HEK293 (cell line): ENCODE measurements around the gene JCHAIN.

Experiments
- CTCF ChIA-PET: fragments of 350-600 bp; formaldehyde crosslinking; extraction: SDS; loops from one replicate; lab custom pipeline; 2021; ENCODE audit warnings: antibody characterized with exemption; lab: Yijun Ruan, JAX
- POLR2A ChIA-PET: fragments of 300-600 bp; formaldehyde crosslinking; extraction: SDS; loops from one replicate; lab custom pipeline; 2020; ENCODE audit warnings: antibody characterized with exemption, inconsistent platforms; lab: Yijun Ruan, JAX
- H3K27ac ChIP-seq: fragments of 200-500 bp; sonication (Bioruptor generic); 2 replicates; pipeline ENCODE4 v1.5.1; 2014; ENCODE audit warnings: low read depth, low read length, control low read depth, inconsistent platforms; ENCODE audit errors: extremely low read depth
- H3K36me3 ChIP-seq, 2 experiments: fragments of 200-500 bp in 1 of 2; sonication (Bioruptor generic) in 1 of 2; 1 replicate in 1 of 2; 2 replicates in 1 of 2; pipeline ENCODE4 v1.5.1; 2014 to 2017; ENCODE audit warnings: inconsistent platforms in 2 of 2, low read length in 2 of 2; ENCODE audit not compliant: control insufficient read depth in 2 of 2, insufficient read depth in 1 of 2
- H3K4me1 ChIP-seq: fragments of 200-500 bp; sonication (Bioruptor generic); 2 replicates; pipeline ENCODE4 v1.5.1; 2014; ENCODE audit warnings: mild to moderate bottlenecking, low read length, inconsistent platforms; ENCODE audit not compliant: control insufficient read depth, insufficient read depth
- H3K4me3 ChIP-seq: 2 replicates; pipeline ENCODE4 v1.5.1; 2011; ENCODE audit warnings: low read depth, mild to moderate bottlenecking, control low read depth, low read length, moderate library complexity
- H3K9me3 ChIP-seq: fragments of 200-500 bp; sonication (Bioruptor generic); 2 replicates; pipeline ENCODE4 v1.5.1; 2014; ENCODE audit warnings: low read depth, low read length, inconsistent platforms; ENCODE audit not compliant: control insufficient read depth, insufficient read depth
- EGR2 ChIP-seq: fragments of 450-650 bp; formaldehyde crosslinking; IDR thresholded peaks from 2 replicates; pipeline ENCODE4 v1.5.1; 2016; ENCODE audit warnings: low read depth, missing biosample characterization, missing genetic modification characterization
- GLIS2 ChIP-seq: fragments of 450-650 bp; formaldehyde crosslinking; IDR thresholded peaks from 2 replicates; pipeline ENCODE4 v1.5.1; 2016; ENCODE audit warnings: missing biosample characterization, missing genetic modification characterization
- IKZF3 ChIP-seq: fragments of 450-650 bp; IDR thresholded peaks from 2 replicates; pipeline ENCODE4 v1.5.0; 2018; ENCODE audit warnings: missing biosample characterization, mild to moderate bottlenecking, missing genetic modification characterization, moderate library complexity
- KLF8 ChIP-seq: fragments of 450-650 bp; formaldehyde crosslinking; IDR thresholded peaks from 2 replicates; pipeline ENCODE4 v1.5.1; 2016; ENCODE audit warnings: missing biosample characterization, missing genetic modification characterization
- PRDM10 ChIP-seq: fragments of 450-650 bp; formaldehyde crosslinking; IDR thresholded peaks from 2 replicates; pipeline ENCODE4 v1.5.1; 2016; ENCODE audit warnings: missing biosample characterization, missing genetic modification characterization
- TRIM28 ChIP-seq: IDR thresholded peaks from 2 replicates; pipeline ENCODE4 v1.6.1; 2011; ENCODE audit warnings: low read length, control low read depth, borderline replicate concordance
- WT1 ChIP-seq: fragments of 450-650 bp; formaldehyde crosslinking; IDR thresholded peaks from 2 replicates; pipeline ENCODE4 v1.5.1; 2016; ENCODE audit warnings: missing biosample characterization, missing genetic modification characterization
- ZBTB10 ChIP-seq: fragments of 450-650 bp; formaldehyde crosslinking; IDR thresholded peaks from 2 replicates; pipeline ENCODE4 v1.5.1; 2016; ENCODE audit warnings: missing biosample characterization, missing genetic modification characterization
- ZBTB17 ChIP-seq: fragments of 450-650 bp; formaldehyde crosslinking; IDR thresholded peaks from 2 replicates; pipeline ENCODE4 v1.5.1; 2016; ENCODE audit warnings: missing biosample characterization, missing genetic modification characterization
- ZBTB7A ChIP-seq: fragments of 450-650 bp; formaldehyde crosslinking; IDR thresholded peaks from 2 replicates; pipeline ENCODE4 v1.5.1; 2016; ENCODE audit warnings: low read depth, missing biosample characterization, missing genetic modification characterization
- ZFHX2 ChIP-seq: fragments of 450-650 bp; formaldehyde crosslinking; conservative IDR thresholded peaks from 2 replicates; pipeline ENCODE4 v1.5.1; 2016; ENCODE audit warnings: missing biosample characterization, missing genetic modification characterization
- ZNF133 ChIP-seq: fragments of 450-650 bp; formaldehyde crosslinking; IDR thresholded peaks from 2 replicates; pipeline ENCODE4 v1.5.1; 2016; ENCODE audit warnings: missing biosample characterization, missing genetic modification characterization
- ZNF335 ChIP-seq: fragments of 450-650 bp; formaldehyde crosslinking; conservative IDR thresholded peaks from 2 replicates; pipeline ENCODE4 v1.5.1; 2016; ENCODE audit warnings: missing biosample characterization, missing genetic modification characterization
- ZNF423 ChIP-seq: fragments of 450-650 bp; formaldehyde crosslinking; IDR thresholded peaks from 2 replicates; pipeline ENCODE4 v1.5.1; 2016; ENCODE audit warnings: missing biosample characterization, missing genetic modification characterization
- ZNF555 ChIP-seq: fragments of 450-650 bp; formaldehyde crosslinking; conservative IDR thresholded peaks from 2 replicates; pipeline ENCODE4 v1.5.1; 2017; ENCODE audit warnings: missing biosample characterization, mild to moderate bottlenecking, missing genetic modification characterization, inconsistent platforms
- ZNF660 ChIP-seq: fragments of 450-650 bp; IDR thresholded peaks from 2 replicates; pipeline ENCODE4 v1.5.1; 2018; ENCODE audit warnings: missing biosample characterization, mild to moderate bottlenecking, missing genetic modification characterization
- ZNF664 ChIP-seq: fragments of 450-650 bp; formaldehyde crosslinking; IDR thresholded peaks from 2 replicates; pipeline ENCODE4 v1.5.1; 2016; ENCODE audit warnings: missing biosample characterization, missing genetic modification characterization
- ZNF704 ChIP-seq: fragments of 450-650 bp; formaldehyde crosslinking; IDR thresholded peaks from 2 replicates; pipeline ENCODE4 v1.5.1; 2016; ENCODE audit warnings: missing biosample characterization, missing genetic modification characterization
- ZNF777 ChIP-seq: fragments of 450-650 bp; formaldehyde crosslinking; IDR thresholded peaks from 2 replicates; pipeline ENCODE4 v1.5.1; 2017; ENCODE audit warnings: missing biosample characterization, missing genetic modification characterization, borderline replicate concordance
- ZNF792 ChIP-seq: fragments of 450-650 bp; formaldehyde crosslinking; IDR thresholded peaks from 2 replicates; pipeline ENCODE4 v1.5.1; 2016; ENCODE audit warnings: missing biosample characterization, missing genetic modification characterization
- ZNF837 ChIP-seq: fragments of 450-650 bp; formaldehyde crosslinking; IDR thresholded peaks from 2 replicates; pipeline ENCODE4 v1.5.1; 2016; ENCODE audit warnings: missing biosample characterization, missing genetic modification characterization
- TF ChIP-seq, protein P1 (sequence below): fragments of 450-650 bp; formaldehyde crosslinking; IDR thresholded peaks from 2 replicates; pipeline ENCODE4 v1.5.1; 2016; ENCODE audit warnings: missing biosample characterization, missing genetic modification characterization
- TF ChIP-seq, protein P2 (sequence below): fragments of 450-650 bp; formaldehyde crosslinking; IDR thresholded peaks from 2 replicates; pipeline ENCODE4 v1.5.1; 2016; ENCODE audit warnings: missing biosample characterization, missing genetic modification characterization, low read depth
- TF ChIP-seq, protein P3 (sequence below): fragments of 450-650 bp; formaldehyde crosslinking; optimal IDR thresholded peaks from 2 replicates; pipeline ENCODE3; 2016; ENCODE audit warnings: missing biosample characterization, mild to moderate bottlenecking, missing genetic modification characterization

JCHAIN gene

DNA sequence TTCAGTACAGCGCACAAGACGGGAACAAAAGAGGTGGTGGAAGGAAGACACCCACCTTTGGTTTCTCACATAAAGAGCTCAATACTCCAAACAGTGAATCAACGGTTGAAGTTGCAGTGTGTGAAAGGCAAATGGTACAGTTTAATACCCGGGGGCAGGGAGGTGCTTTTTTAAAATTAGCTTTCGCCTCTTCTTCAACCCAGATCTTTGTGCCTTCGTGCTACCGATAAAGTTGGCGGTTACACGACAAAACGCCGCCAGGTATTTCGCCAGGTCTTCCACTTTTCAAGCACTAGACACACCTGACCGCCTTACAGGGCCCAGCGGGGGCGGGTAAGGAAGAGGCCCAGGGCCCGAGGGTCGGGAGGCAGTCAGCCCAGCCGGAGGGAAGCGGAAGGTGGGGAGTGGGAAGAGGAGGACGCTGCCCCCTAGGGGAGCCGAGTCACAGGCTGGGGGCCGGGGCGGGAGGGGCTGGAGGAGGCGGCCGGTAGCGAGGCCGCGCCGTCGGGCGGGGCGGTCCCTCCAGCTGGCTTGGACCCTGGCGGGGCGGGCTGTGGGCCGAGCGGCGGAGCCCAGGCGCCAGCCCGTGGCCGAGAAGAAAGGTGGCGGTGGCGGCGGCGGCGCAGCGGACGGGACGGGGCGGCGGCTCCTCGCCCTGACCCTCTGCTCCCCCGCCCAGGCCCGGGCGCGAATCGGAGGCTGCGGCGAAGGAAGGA is 38.1 kb upstream of the JCHAIN start:
- H3K27ac ChIP-seq: peak overlapping the region; percentile 95
- ChIA-PET POLR2A (interaction anchor here (0.5 to 1.6 kb wide), 5 partner anchors 12 to 564 kb away, joined by 3 to 8 read pairs (median 3); partner anchors contain the start of genes MOB1B and UTP3), CTCF (interaction anchor here (0.6 to 1.4 kb wide), 6 partner anchors 10 to 103 kb away, joined by 3 to 7 read pairs (median 4); no protein-coding TSS in a partner anchor)
- no peaks in the 10 kb centered on the region for H3K36me3 ChIP-seq
- H3K4me3 ChIP-seq: peak overlapping the region; percentile 66
- no peaks in the 10 kb centered on the region for H3K9me3 ChIP-seq
- peaks cover 3% of the 10 kb centered on the region; the same call in 1 of the 2 replicates for H3K4me1 ChIP-seq
- TF ChIP-seq WT1 (peak; percentile 38; the same call in 1 of the 2 replicates), KLF8 (tag by site-specific recombination) (peak; percentile 53; the same call in 1 of the 2 replicates), ZNF660 (tag by site-specific recombination) (peak; percentile 16; the same call in 1 of the 2 replicates), ZNF777 (tag by site-specific recombination) (no peak), ZNF423 (0 out of 2 replicates have a peak, but pooled peaks have one; percentile 19), PRDM10 (tag by site-specific recombination) (0 out of 2 replicates have a peak, but pooled peaks have one; percentile 55), ZNF704 (no peak), ZNF792 (tag by site-specific recombination) (no peak), ZBTB7A (no peak), ZNF133 (tag by site-specific recombination) (no peak), TRIM28 (0 out of 2 replicates have a peak, but pooled peaks have one; percentile 7), ZBTB10 (tag by site-specific recombination) (peak; percentile 47; the same call in 1 of the 2 replicates), ZNF664 (tag by site-specific recombination) (no peak), EGR2 (tag by site-specific recombination) (peak; percentile 63; the same call in 1 of the 2 replicates), IKZF3 (tag by site-specific recombination) (peak; percentile 71; the same call in 1 of the 2 replicates), ZBTB17 (tag by site-specific recombination) (0 out of 2 replicates have a peak, but pooled peaks have one; percentile 25), ZNF335 (tag by site-specific recombination) (peak; percentile 66; the same call in 1 of the 2 replicates), ZFHX2 (peak; percentile 60), ZNF555 (no peak), GLIS2 (peak; percentile 81), ZNF837 (tag by site-specific recombination) (no peak)
- TF ChIP-seq, protein P1, sequence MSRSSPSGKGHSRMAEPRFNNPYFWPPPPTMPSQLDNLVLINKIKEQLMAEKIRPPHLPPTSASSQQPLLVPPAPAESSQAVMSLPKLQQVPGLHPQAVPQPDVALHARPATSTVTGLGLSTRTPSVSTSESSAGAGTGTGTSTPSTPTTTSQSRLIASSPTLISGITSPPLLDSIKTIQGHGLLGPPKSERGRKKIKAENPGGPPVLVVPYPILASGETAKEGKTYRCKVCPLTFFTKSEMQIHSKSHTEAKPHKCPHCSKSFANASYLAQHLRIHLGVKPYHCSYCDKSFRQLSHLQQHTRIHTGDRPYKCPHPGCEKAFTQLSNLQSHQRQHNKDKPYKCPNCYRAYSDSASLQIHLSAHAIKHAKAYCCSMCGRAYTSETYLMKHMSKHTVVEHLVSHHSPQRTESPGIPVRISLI (tag by site-specific recombination): no peak
- TF ChIP-seq, protein P2, sequence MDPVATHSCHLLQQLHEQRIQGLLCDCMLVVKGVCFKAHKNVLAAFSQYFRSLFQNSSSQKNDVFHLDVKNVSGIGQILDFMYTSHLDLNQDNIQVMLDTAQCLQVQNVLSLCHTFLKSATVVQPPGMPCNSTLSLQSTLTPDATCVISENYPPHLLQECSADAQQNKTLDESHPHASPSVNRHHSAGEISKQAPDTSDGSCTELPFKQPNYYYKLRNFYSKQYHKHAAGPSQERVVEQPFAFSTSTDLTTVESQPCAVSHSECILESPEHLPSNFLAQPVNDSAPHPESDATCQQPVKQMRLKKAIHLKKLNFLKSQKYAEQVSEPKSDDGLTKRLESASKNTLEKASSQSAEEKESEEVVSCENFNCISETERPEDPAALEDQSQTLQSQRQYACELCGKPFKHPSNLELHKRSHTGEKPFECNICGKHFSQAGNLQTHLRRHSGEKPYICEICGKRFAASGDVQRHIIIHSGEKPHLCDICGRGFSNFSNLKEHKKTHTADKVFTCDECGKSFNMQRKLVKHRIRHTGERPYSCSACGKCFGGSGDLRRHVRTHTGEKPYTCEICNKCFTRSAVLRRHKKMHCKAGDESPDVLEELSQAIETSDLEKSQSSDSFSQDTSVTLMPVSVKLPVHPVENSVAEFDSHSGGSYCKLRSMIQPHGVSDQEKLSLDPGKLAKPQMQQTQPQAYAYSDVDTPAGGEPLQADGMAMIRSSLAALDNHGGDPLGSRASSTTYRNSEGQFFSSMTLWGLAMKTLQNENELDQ (tag by site-specific recombination): no peak
- TF ChIP-seq, protein P3, sequence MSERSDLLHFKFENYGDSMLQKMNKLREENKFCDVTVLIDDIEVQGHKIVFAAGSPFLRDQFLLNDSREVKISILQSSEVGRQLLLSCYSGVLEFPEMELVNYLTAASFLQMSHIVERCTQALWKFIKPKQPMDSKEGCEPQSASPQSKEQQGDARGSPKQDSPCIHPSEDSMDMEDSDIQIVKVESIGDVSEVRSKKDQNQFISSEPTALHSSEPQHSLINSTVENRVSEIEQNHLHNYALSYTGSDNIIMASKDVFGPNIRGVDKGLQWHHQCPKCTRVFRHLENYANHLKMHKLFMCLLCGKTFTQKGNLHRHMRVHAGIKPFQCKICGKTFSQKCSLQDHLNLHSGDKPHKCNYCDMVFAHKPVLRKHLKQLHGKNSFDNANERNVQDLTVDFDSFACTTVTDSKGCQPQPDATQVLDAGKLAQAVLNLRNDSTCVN (tag by site-specific recombination): peak; percentile 12
